ENCODE measurements around the gene GAB1.

Gene GAB1

GRCh38 chr4:143512978-143513313 is 176.3 kb downstream of the GAB1 start:
- DNase-seq: no peak

DNA sequence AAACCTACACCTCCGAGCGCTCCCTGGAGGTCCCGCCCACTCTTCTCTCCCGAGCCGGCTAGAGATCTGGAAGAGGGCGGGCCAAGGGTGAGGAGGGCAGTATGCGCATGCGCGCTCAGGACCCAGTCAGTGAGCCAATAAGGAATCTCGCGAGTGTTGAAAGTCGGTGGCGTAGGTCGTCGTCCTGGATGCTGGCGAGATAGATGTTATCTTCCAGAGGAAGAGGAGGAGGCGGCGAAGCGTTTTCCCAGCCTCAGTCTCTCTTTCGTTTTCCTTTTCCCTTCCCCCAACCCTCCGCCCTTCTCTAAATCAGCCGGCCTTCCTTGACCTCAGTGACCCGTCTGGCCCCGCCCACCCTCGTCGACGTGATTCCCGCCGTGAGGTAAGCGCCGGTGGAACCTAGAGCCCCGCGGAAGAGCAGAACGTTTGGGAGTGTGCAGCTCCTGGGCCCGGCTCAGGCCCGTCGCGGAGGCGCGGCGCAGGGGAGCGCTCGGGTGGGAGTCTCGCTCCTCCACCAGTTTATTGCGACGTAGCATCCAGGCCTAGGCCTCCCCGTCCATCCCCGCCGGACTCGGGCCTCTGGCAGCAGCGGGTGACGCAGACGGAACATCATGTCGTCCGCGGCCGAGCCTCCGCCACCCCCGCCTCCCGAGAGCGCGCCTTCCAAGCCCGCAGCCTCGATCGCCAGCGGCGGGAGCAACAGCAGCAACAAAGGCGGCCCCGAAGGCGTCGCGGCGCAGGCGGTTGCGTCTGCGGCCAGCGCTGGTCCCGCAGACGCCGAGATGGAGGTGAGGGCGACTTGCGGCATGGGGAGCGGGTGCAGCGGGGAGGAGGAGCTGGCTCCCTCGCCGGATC is 176.9 kb downstream of the GAB1 start, which contains the start of gene SMARCA5:
SMARCA5 (plus strand) TSS at position 389 of the 855 bp plus-strand sequence; CDS start at position 612, 223 bp downstream.
- DNase-seq: peak; percentile 98

DNA sequence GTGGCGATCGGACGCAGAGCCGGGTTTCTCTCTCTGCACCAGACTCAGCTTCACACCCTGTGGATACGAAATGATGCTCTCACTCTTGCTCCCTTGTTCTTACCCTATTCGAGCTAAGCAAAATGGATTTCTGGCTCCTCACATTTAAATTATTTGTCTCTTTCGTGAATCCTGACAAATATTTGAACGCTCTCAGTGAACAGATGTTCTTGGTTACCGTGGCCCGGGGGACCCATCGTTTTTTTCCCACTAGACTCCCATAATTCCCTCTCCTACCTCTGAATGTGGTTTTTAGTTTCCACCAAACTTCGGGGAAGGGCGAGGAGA is 177.5 kb downstream of the GAB1 start:
- DNase-seq: no peak

GRCh38 chr4:143514497-143514896 is 177.8 kb downstream of the GAB1 start:
- no peak for DNase-seq

GRCh38 chr4:143514901-143515300 is 178.2 kb downstream of the GAB1 start:
- no peak for DNase-seq

DNA sequence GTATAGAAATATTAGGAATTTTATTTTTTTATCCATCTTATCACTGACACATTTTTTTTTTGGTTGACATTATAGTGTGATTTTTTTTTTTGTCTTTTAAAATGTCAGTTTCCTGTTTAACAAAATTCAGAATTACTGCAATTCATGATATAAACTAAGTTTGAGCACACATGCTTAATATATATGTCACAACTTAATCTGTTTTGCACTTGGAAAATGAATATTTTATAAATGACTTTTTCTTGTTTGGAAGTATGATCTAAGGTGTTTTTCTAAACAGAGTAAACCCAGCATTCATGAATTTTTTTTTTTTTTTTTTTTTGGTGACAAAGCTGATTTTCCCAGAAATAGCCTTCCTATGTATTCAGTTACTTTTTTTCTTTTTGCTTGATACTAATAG is 179.2 kb downstream of the GAB1 start:
- DNase-seq: no peak

DNA sequence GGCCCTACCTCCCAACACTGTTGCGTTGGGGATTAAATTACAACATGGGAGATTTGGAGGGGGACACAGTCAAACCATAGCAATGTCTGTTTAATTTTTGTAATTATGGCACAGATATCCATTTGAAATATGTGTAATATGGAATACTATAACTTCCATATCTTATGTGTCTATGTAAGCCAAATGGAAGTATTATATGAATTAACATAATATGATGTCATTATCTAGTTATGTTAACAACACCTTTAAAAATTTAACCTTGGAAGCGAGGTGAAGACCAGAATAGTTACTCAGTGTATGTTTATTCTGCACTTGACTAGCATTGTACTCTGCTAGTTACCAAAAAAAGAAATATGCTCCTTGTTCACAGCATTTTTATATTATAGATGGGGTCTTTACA is 181.1 kb downstream of the GAB1 start:
- DNase-seq: no peak

Data from CD4-positive, alpha-beta T cell treated with Interleukin-15 for 1 hour (primary cell).